HEK293 (cell line): Measurements from ENCODE around the gene ALG12.

ENCODE experiments used
- CTCF ChIP-seq: fragments of 450-650 bp; formaldehyde crosslinking; IDR thresholded peaks from 2 replicates; pipeline ENCODE4 v1.5.1; 2016; ENCODE audit warnings: missing biosample characterization, missing genetic modification characterization
- MYNN ChIP-seq: fragments of 450-650 bp; formaldehyde crosslinking; IDR thresholded peaks from 2 replicates; pipeline ENCODE4 v1.5.1; 2016; ENCODE audit warnings: missing biosample characterization, missing genetic modification characterization, borderline replicate concordance
- YY1 ChIP-seq: fragments of 450-650 bp; formaldehyde crosslinking; IDR thresholded peaks from 2 replicates; pipeline ENCODE4 v1.5.1; 2018; ENCODE audit warnings: missing biosample characterization, missing genetic modification characterization
- ZFP41 ChIP-seq: fragments of 450-650 bp; formaldehyde crosslinking; IDR thresholded peaks from 2 replicates; pipeline ENCODE4 v1.5.1; 2016; ENCODE audit warnings: missing biosample characterization, missing genetic modification characterization, borderline replicate concordance
- ZNF2 ChIP-seq: fragments of 450-650 bp; formaldehyde crosslinking; IDR thresholded peaks from 2 replicates; pipeline ENCODE4 v1.5.1; 2016; ENCODE audit warnings: missing biosample characterization, missing genetic modification characterization
- ZNF23 ChIP-seq: fragments of 450-650 bp; formaldehyde crosslinking; IDR thresholded peaks from 2 replicates; pipeline ENCODE4 v1.5.1; 2016; ENCODE audit warnings: missing biosample characterization, missing genetic modification characterization, borderline replicate concordance
- ZNF660 ChIP-seq: fragments of 450-650 bp; IDR thresholded peaks from 2 replicates; pipeline ENCODE4 v1.5.1; 2018; ENCODE audit warnings: missing biosample characterization, mild to moderate bottlenecking, missing genetic modification characterization
- ZNF704 ChIP-seq: fragments of 450-650 bp; formaldehyde crosslinking; IDR thresholded peaks from 2 replicates; pipeline ENCODE4 v1.5.1; 2016; ENCODE audit warnings: missing biosample characterization, missing genetic modification characterization
- ZSCAN30 ChIP-seq: fragments of 450-650 bp; IDR thresholded peaks from 2 replicates; pipeline ENCODE4 v1.5.1; 2018; ENCODE audit warnings: missing biosample characterization, mild to moderate bottlenecking, missing genetic modification characterization, moderate library complexity

GRCh38 chr22:49918911-49919881, 958 bp upstream of the ALG12 start:
- TF ChIP-seq ZNF660 (tag by site-specific recombination) (no peak), YY1 (tag by site-specific recombination) (no peak), ZNF704 (tag by site-specific recombination) (no peak), CTCF (tag by site-specific recombination) (no peak), ZSCAN30 (no peak), ZNF23 (tag by site-specific recombination) (no peak), ZFP41 (tag by site-specific recombination) (no peak), ZNF2 (tag by site-specific recombination) (no peak), MYNN (no peak)
